Thyroid gland (tissue), 4 donors: ENCODE data around the gene ORAI2. TPM values are rescaled to one million over a fixed set of nuclear protein-coding genes. Genes with fewer than 3 reads are reported as not detected.

ENCODE experiments used
- DNase-seq, 2 donors: peaks; one replicate each; pipeline ENCODE4 v3.0.0-alpha.2; 2019
- H3K27ac ChIP-seq, 3 donors: fragments of 200-600 bp; sonication (generic); 1 replicate in 2 of 3; 2 replicates in 1 of 3; pipeline ENCODE4 v1.5.1; 2016 to 2019; ENCODE audit warnings: mild to moderate bottlenecking in 1 of 3, moderate library complexity in 1 of 3
- H3K27me3 ChIP-seq: fragments of 200-600 bp; sonication (generic); one replicate; pipeline ENCODE4 v1.5.1; 2019
- H3K36me3 ChIP-seq, 2 donors: fragments of 200-600 bp; sonication (generic); one replicate each; pipeline ENCODE4 v1.5.1; 2016 to 2019
- H3K4me1 ChIP-seq, 2 donors: fragments of 200-600 bp; sonication (generic); one replicate each; pipeline ENCODE4 v1.5.1; 2017 to 2019
- H3K4me3 ChIP-seq, 3 donors: fragments of 200-600 bp; sonication (generic); replicated peaks in 1 of 3; 1 replicate in 2 of 3; 2 replicates in 1 of 3; pipeline ENCODE4 v1.5.1; 2016; ENCODE audit warnings: mild to moderate bottlenecking in 1 of 3
- H3K9me3 ChIP-seq: fragments of 200-600 bp; sonication (generic); one replicate; pipeline ENCODE4 v1.5.1; 2017
- CTCF ChIP-seq, 6 experiments: fragments of 200-600 bp in 3 of 6; fragments of 450-650 bp in 3 of 6; sonication (generic) in 3 of 6; IDR thresholded peaks; one replicate each; pipeline ENCODE4 v1.5.1; 2016 to 2019; ENCODE audit warnings: antibody characterized with exemption in 6 of 6, mild to moderate bottlenecking in 2 of 6, inconsistent platforms in 1 of 6, moderate library complexity in 1 of 6
- POLR2A ChIP-seq, 2 donors: fragments of 450-650 bp; IDR thresholded peaks; one replicate each; pipeline ENCODE4 v1.6.1; 2017; ENCODE audit warnings: antibody characterized with exemption in 2 of 2, mild to moderate bottlenecking in 2 of 2, moderate library complexity in 1 of 2
- WGBS, 2 donors: methylation state at CpG; one replicate each; pipeline ENCODE4 v1.1.5; 2017; 5-methylcytosine and 5-hydroxymethylcytosine counted together
- intact Hi-C: fragments of 100-400 bp; cut with DNase I; formaldehyde crosslinking; loops from one replicate; pipeline ENCODE4 v1.15.1; 2023
- total RNA-seq, 4 donors: library from RNA; depleted of rRNA; stranded (reverse); fragments of >200 nt; gene quantifications; one replicate each; pipeline ENCODE4 v1.2.3, GENCODE V29; 2016

Gene ORAI2
- total RNA-seq, 4 donors from 2014 or later = 41.8 to 133 (median 81.4) TPM

GRCh38 chr7:102444961-102445673 lies 11.7 kb downstream of the ORAI2 start:
- H3K4me1 ChIP-seq = peaks cover 0 to 4% of the 10 kb centered on the region in 2 donors
- H3K4me3 ChIP-seq = no peak overlapping the region
- intact Hi-C loops = no loop called here
- WGBS, 2 donors = 93 to 94% methylated on average over 17 of the region's 17 CpGs
- no peak overlapping the region for H3K27ac ChIP-seq
- H3K9me3 ChIP-seq = no peaks in the 10 kb centered on the region
- DNase-seq = no peak
- TF ChIP-seq CTCF (IDR thresholded peaks at IDR 0.05) (no peak), POLR2A (IDR thresholded peaks at IDR 0.05) (no peak)
- H3K36me3 ChIP-seq = peaks cover 14 to 27% of the 10 kb centered on the region in 2 donors
- H3K27me3 ChIP-seq = no peaks in the 10 kb centered on the region

DNA sequence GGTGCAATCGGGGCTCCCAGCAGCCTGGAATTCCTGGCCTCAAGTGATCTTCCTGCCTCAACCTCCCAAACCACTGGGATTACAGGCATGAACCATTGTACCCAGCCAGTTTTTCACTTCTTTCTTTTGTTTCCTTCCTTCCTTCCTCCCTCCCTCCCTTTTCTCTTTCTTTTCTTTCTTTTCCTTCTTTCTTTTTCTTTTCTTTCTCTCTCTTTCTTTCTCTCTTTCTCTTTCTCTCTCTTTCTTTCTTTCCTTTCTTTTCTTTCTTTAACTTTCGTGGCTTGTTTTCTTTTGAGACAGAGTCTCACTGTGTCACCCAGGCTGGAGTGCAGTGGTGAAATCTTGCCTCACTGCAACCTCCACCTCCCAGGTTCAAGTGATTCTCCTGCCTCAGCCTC lies 12.3 kb downstream of the ORAI2 start:
- Histone ChIP-seq H3K27ac (no peak overlapping the region), H3K27me3 (no peaks in the 10 kb centered on the region), H3K9me3 (no peaks in the 10 kb centered on the region), H3K4me1 (peaks cover 0 to under 1% of the 10 kb centered on the region in 2 donors), H3K4me3 (no peak overlapping the region), H3K36me3 (peaks cover 14 to 27% of the 10 kb centered on the region in 2 donors)
- 50 to 90% methylated on average over 2 of the region's 2 CpGs for WGBS, 2 donors
- intact Hi-C loops = no loop called here
- DNase-seq = no peak
- no peak for TF ChIP-seq CTCF (IDR thresholded peaks at IDR 0.05)

- H3K36me3 ChIP-seq = peaks cover 14 to 26% of the 10 kb centered on the region in 2 donors
- no peak overlapping the region for H3K27ac ChIP-seq
- no peaks in the 10 kb centered on the region for H3K9me3 ChIP-seq
- H3K27me3 ChIP-seq = no peaks in the 10 kb centered on the region
- DNase-seq = no peak
- TF ChIP-seq POLR2A (IDR thresholded peaks at IDR 0.05) (no peak), CTCF (IDR thresholded peaks at IDR 0.05) (no peak)
- no peaks in the 10 kb centered on the region for H3K4me1 ChIP-seq
- 95 to 97% methylated on average over 39 to 41 of the region's 41 CpGs for WGBS, 2 donors
- intact Hi-C loops = no loop called here
- H3K4me3 ChIP-seq = no peak overlapping the region
Measured at GRCh38 chr7:102446387-102447156, 13.2 kb downstream of the ORAI2 start.

DNA sequence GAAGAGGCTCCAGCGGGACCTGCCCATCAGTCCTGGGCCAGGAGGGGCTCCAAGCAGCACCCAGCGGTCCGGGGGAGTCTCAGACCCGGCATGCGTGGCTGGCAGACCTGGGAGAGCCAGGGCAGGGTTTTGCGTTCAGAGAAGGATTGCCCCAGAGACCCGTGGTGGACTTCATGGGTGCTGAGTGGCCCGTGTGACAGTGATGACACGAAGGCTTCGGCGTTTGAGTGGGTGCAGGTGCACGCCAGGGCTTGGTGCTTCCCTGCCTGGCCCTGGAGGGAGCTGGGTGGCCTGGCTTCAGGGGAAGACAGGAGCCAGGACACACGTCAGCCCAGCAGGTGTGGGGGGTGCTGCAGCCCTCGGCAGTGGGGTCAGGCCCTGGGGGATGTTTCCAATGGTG lies 13.9 kb downstream of the ORAI2 start:
- no peak for TF ChIP-seq POLR2A (IDR thresholded peaks at IDR 0.05)
- TF ChIP-seq CTCF (IDR thresholded peaks at IDR 0.05) = no peak
- Histone ChIP-seq H3K27ac (no peak overlapping the region), H3K27me3 (no peaks in the 10 kb centered on the region), H3K4me1 (no peaks in the 10 kb centered on the region), H3K36me3 (peaks cover 14 to 21% of the 10 kb centered on the region in 2 donors), H3K9me3 (no peaks in the 10 kb centered on the region), H3K4me3 (no peak overlapping the region)
- WGBS, 2 donors = 91 to 92% methylated on average over 6 to 14 of the region's 14 CpGs
- intact Hi-C loops = no loop called here
- no peak for DNase-seq

DNA sequence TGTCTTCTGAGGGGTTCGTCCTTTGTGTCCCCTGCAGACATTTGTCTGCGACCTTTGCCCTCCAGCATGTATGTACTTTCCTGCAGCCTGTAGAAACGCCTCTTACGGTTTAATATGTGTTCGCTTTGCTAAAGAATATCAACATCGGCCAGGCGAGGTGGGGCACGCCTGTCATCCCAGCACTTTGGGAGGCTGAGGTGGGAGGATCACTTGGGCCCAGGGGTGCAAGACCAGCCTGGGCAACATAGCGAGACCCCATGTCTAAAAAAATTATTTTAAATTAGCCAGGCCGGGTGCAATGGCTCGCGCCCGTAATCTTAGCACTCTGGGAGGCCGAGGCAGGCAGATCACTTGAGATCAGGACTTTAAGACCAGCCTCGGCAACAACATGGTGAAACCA lies 15.8 kb downstream of the ORAI2 start:
- Histone ChIP-seq H3K27ac (no peak overlapping the region), H3K9me3 (no peaks in the 10 kb centered on the region), H3K4me1 (no peaks in the 10 kb centered on the region), H3K4me3 (no peak overlapping the region), H3K27me3 (no peaks in the 10 kb centered on the region), H3K36me3 (peaks cover 14 to 21% of the 10 kb centered on the region in 2 donors)
- DNase-seq = no peak
- 96 to 97% methylated on average over 14 to 15 of the region's 15 CpGs for WGBS, 2 donors
- TF ChIP-seq CTCF (IDR thresholded peaks at IDR 0.05) (no peak), POLR2A (IDR thresholded peaks at IDR 0.05) (no peak)
- intact Hi-C loops = no loop called here
